Measurements from ENCODE around the gene SMOC2.
"Not testable (repeated sequence)": the region's sequence is repeated elsewhere in the genome, so short reads cannot be mapped to it uniquely, and the experiment has no call there.

SMOC2 gene

DNA sequence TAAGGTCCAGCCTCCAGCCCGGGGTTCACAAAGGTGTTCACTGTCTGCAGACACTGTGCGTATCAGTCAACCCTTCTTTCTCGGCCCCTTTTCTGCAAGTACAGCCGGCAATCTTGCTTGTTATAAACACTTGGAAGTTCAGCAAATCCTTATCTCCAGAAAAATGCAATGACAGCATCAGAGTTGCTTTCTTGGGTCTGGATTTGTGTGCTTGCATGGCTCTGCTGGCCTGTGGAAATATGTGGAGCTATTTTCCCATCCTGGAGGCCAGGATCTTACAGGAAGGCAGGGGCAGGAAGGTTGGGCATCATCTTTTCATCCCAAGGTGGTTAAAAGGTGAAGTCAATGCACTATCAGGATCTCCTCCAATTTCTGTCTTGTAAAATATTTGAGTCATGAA is 100.3 kb downstream of the SMOC2 start:
- no peak for DNase-seq (ENCODE audit: low spot score)

GRCh38 chr6:168542301-168542700 is 101.3 kb downstream of the SMOC2 start:
- DNase-seq (ENCODE audit: low spot score): no peak

GRCh38 chr6:168545428-168545827 is 104.4 kb downstream of the SMOC2 start:
- no peak for DNase-seq (ENCODE audit: low spot score)

DNA sequence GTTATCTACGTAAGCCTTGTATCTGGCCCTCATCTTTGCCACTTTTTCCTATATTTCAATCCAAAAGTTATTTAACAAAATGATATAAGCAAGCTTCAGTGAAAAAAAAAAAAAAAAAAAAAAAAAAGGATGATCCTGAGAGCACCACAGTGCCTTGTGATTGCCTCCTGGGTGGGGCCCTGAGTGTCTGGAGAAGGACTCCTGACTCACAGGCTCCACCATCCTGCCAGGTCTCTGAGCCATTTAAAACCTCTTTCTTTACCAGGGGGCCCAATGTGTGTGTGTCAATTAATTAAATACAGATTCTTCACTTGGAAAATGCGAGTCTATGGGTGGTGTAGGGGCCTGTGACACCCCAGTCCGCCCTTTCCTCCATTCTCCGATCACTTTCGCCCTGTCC is 105.2 kb downstream of the SMOC2 start:
- DNase-seq (ENCODE audit: low spot score): no peak

- DNase-seq (ENCODE audit: low spot score): no peak
These were observed 105.7 kb downstream of the SMOC2 start for GRCh38 chr6:168546730-168547129.

DNA sequence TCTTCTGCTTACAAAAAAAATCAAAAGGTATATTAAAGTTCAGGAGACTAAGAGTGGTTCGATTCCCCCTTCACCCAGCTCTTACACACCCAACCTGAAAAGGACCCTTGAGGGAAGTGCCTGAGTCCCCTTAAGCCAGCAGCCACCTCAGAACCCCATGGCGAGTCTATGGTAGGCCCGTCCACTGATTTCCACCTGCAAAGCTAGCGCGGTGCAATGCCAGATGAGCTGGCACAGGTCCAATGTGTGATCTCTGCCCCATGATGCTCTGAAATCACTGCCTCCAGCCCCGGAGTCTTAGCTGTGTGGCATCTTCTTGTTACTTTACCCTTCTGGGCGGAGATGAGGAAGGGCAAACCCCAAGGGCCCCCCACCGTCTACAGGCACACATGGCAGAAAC is 109.3 kb downstream of the SMOC2 start:
- DNase-seq (ENCODE audit: low spot score): no peak

DNA sequence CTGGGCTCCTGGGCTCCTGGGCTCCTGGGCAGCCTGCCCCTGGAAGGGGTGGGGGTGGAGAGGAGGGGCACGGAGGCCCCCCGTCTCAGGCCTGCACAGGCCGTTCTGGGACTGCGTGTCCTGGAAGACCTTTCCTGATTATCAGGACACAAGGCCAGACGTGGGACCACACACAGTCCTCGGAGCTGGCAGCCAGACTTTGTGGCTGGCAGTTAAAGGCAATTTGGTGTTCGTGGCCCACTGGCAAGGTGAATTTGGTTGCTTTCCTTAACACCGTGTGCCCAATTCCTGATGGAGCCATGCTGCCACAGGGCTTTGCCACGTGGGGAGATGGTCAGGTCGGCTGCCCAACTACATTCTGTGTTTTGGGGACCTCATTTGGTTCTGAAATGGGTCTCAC is 113.5 kb downstream of the SMOC2 start:
- DNase-seq (ENCODE audit: low spot score): no peak

GRCh38 chr6:168554898-168555617 is 114.1 kb downstream of the SMOC2 start:
- DNase-seq (ENCODE audit: low spot score): no peak

DNA sequence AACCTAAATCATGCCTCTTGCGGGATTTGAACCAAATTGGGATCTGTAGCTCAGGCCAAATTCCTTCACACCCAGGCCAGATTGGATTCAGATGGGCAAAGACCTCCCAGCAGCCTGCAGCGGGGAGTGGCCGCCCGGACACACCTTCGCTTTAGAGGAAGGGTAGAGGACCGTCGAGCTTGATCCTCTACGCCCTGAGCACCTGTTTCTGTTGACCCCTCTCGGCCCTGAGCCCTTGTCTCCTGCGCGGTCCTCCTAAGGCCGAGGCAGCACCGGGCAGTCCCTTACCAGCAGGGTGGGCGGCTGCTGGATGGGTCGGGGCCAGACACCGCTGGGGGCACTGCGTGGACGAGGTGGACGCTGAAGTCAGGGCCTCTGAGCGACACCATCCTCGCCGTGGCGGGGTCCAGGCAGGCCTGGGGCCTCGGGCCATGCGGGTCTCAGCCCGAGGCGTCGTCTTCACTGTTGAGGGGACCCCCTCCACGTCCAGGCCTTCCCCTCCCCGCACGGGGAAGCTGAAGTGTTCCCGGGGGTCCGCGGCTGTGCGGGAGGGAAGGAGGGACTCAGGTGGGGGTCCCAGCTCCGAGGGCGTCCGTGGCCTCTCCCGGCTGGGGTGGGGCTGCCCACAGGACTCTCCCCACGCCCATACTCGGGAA is 114.8 kb downstream of the SMOC2 start:
- DNase-seq (ENCODE audit: low spot score): no peak

DNA sequence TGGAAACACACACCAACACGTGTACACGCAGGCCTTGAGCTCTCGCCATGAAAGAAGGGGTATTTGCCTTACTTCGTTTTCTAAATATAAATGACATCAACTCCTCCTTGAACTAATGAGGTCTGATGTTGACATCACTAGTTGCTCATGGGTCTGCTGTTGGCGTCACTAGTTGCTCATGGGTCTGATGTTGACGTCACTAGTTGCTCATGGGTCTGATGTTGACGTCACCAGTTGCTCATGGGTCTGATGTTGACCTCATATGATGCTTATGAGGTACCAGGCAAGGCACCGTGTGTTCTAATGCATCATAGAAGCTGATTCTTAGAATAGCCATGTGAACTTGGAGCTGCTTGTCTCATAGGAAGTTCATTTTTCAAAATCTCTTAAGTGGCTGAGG is 116.5 kb downstream of the SMOC2 start:
- DNase-seq (ENCODE audit: low spot score): no peak

DNA sequence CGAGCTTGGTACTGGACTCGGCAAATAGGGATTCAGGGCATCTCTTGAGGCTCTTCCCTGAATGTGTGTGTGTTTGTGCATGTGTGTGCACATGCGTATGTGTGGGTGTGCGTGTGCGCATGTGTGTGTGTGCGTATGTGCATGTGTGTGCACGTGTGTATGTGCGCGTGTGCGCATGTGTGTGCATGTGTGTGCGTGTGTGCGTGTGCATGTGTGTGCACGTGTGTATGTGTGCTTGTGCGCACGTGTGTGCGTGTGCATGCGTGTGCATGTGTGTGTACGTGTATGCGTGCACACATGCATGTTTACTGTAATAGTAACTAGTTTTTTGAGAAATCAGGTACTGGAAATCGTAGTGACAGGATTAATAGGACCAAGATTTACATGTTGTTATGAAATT is 117.7 kb downstream of the SMOC2 start:
- DNase-seq (ENCODE audit: low spot score): no peak

DNA sequence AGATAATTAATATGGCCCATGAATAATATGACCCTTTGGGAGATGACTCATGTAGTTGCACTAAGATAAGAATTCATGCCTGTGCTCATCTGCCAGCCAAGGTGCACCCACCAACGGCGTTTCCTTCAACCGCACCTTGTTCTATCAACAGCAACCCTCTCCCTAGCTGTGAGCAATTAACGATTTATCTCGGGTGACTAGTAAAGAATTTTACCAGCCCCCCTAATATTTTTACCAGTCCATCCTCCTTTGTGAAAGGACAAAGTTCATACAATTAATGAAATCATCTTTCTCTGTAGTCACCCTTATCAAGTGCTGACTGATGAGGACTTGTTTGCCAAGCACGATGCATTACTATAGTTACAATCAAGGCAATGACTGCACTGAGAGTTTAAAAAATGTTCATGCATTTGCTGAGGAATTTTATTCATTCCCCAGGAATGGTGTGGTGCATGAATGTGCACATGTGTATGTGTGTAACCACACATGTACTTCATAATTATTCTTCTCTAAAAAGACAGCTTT is 118.7 kb downstream of the SMOC2 start:
- DNase-seq (ENCODE audit: low spot score): no peak

DNA sequence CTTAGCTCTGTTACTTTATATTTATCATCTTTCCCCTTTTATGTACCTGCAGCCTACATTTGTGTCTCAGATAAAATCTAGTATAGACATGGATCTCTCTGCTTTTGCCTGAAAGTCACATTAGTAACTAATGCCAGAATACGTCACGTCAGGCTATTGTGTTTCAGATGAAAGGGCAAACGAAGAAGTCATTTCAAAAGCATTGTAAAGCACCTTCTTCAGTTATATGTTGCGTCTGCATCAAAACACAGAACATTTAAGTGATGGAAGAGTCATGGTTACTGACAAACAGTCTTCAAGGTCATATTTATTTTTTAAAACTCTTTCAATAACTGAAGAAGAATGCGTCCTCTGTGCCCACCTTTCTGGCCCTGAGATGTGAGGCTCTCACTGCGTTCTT is 119.1 kb downstream of the SMOC2 start:
- no peak for DNase-seq (ENCODE audit: low spot score)

GRCh38 chr6:168562576-168563151 is 121.7 kb downstream of the SMOC2 start:
- DNase-seq (ENCODE audit: low spot score): no peak

DNA sequence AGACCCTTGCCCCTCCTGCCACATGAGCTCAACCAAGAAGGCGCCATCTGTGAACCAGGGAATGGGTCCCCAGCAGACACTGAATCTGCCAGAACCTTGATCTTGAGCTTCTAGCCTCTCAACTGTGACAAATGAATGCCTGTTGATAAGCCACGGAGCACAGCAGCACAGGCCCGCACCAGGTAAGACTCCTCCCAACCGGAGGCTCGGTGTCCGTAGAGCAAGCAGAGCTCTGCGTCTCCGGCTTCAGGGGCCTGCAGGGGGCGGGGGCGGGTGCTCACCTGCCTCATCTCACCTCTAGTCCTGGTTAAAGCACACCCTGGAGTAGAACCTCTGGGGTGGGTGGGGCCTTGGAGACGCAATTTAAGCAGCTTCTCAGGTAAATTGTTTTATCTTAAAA is 122.7 kb downstream of the SMOC2 start:
- DNase-seq (ENCODE audit: low spot score): no peak

DNA sequence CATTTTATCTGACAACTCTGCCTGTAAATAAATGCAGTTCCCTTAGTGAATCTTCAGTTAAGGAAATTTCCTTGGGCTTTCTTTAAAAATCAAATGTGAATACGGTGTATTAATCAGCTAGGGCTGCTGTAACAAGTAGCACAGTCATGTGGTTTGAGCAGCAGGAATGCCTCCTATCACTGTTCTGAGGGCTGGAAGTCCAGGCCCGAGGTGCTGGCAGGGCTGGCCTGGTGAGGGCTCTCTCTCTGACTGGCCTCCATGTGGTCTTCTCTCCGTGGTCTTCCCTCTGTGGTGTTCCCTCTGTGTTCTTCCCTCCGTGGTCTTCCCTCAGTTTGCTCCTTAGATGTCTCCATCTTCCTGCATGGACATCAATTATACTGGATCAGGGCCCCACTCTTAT is 124.1 kb downstream of the SMOC2 start:
- DNase-seq (ENCODE audit: low spot score): no peak

DNA sequence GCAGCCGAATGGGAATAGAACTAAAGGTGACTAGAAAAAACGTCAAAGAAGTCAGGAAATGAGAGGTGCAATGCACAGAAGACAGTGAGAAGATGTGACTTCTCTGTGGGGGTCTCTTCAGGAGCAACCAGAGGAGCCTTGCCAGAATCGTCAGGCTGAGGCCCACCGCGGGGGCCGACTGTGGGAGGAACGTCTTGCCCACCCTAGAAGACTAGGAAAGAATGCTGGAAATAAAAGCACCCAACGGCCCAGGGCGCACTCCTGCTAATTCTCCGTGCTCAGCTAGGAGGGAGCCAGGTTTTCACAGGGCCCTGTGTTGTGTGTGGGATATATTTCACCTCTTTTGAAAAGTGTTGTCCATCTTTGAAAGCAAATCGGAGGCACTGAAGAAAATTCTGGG is 129.2 kb downstream of the SMOC2 start:
- DNase-seq (ENCODE audit: low spot score): no peak

- no peak for DNase-seq (ENCODE audit: low spot score)
These were observed 130.3 kb downstream of the SMOC2 start for GRCh38 chr6:168571268-168571667.

DNA sequence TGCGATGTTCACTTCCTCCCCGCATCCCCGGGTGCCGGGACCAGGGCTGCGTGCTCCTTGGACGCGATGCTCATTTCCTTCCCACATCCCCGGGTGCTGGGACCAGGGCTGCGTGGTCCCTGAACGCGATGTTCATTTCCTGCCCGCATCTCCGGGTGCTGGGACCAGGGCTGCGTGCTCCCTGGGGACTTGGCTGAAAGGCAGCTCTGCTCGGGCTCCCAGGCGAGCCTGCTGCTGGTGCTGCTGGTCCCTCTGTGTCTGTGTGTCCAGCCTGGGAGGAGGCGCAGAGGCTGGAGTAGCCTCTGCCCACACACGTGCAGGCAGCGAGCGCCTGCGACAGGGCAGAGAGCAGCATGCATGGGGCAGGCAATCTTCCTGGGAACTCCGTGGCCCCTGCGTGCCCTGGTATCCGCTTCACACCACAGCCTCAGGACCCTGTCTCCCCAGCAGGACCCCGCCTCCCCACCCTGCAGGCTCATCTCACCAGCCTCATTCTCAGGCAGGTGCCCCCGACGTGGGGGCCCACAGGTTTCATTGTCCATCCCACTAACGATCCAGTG is 132.4 kb downstream of the SMOC2 start:
- not testable (repeated sequence) for DNase-seq (ENCODE audit: low spot score)

GRCh38 chr6:168574075-168574698 is 133.2 kb downstream of the SMOC2 start:
- DNase-seq (ENCODE audit: low spot score): no peak

GRCh38 chr6:168574699-168575195 is 133.8 kb downstream of the SMOC2 start:
- DNase-seq (ENCODE audit: low spot score): no peak

DNA sequence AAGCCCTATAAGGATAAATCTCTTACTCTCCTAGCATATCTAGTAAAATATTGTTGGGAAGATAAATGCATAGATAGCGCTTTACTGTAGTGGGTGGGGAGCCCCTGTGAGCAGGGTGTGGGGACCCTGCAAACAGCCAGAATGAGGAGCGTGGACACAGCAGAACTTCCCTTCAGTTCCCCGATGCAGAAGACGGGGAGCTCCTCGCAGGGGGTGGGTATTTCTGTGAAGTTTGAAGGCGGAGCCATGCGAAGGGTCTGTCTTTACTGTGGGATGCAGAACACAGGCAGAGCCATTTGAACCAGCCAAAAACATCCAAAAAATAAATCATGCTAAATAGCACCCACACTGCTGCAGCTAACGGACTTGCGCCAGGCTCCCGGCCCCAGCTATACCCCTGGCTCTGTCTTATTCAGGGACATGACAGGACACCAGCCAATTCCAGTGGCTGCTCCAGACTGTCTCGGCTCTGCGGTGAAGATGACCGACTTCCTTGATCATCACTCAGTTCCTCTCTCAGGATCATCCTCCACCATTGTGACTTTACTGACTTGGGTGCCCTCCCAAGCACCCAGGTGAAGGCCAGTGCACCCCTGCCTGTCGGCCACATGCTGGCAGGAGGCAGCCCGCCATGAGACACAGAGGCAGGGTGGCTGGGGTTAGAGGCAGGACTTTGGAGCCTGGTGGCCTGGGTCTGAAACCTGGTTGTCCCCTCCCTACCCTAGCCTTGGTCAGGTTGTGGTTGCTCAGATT is 134.5 kb downstream of the SMOC2 start:
- DNase-seq (ENCODE audit: low spot score): no peak

All from HuH-7 (cell line).